HL-60 (cell line): ENCODE measurements around the gene CPS1.

ENCODE experiments used
- CTCF ChIP-seq: IDR thresholded peaks from one replicate; pipeline ENCODE4 v1.5.1; 2011; ENCODE audit warnings: low read length, control low read depth, inconsistent platforms; ENCODE audit not compliant: insufficient read depth
- GABPA ChIP-seq: IDR thresholded peaks from 2 replicates; pipeline ENCODE4 v1.6.1; 2012; ENCODE audit warnings: low read depth
- POLR2AphosphoS5 ChIP-seq: IDR thresholded peaks from 2 replicates; pipeline ENCODE4 v1.6.1; 2012; ENCODE audit warnings: low read depth
- REST ChIP-seq: IDR thresholded peaks from 2 replicates; pipeline ENCODE4 v1.6.1; 2012; ENCODE audit warnings: low read depth; ENCODE audit not compliant: insufficient replicate concordance
- SPI1 ChIP-seq: IDR thresholded peaks from 2 replicates; pipeline ENCODE4 v1.6.1; 2012; ENCODE audit warnings: low read depth, mild to moderate bottlenecking, borderline replicate concordance

DNA sequence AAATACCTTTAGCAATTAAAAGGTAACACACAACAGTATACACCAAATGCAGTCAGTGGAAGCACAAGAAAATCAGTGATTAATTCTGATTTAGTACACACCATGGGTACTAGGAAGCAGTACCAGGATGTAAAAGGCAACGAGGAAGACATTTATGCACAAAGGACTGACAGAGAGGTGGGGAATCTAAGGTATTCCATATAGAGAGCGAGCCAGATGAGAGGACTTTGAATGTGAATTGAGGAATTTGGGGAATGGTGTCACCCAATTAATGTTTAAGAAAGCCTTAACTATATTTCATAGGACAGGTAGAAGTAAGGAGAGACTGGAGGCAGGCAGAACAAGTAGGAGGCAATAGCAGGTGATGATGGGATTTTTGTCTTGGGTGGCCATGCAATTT lies 11.7 kb downstream of the CPS1 start:
- TF ChIP-seq CTCF (no peak), POLR2AphosphoS5 (no peak), REST (no peak), GABPA (no peak), SPI1 (no peak)
